Bronchial epithelial cell (primary cell): Measurements from ENCODE around the gene NDUFS6. TPM values are rescaled to one million over a fixed set of nuclear protein-coding genes. Genes with fewer than 3 reads are reported as not detected.

Experiments
- DNase-seq: peaks from one replicate; pipeline ENCODE4 v3.0.0-alpha.2; 2010; ENCODE audit warnings: low read depth
- FAIRE-seq: peaks from 2 replicates; lab custom pipeline; 2011; peaks lifted over from hg19 to GRCh38; lab: Jason Lieb, UNC
- H3K27me3 ChIP-seq: 2 replicates; pipeline ENCODE4 v1.5.1; 2011; ENCODE audit warnings: low read length; ENCODE audit not compliant: control insufficient read depth, insufficient read depth
- H3K36me3 ChIP-seq: 2 replicates; pipeline ENCODE4 v1.5.1; 2011; ENCODE audit warnings: low read length; ENCODE audit not compliant: control insufficient read depth, insufficient read depth
- H3K4me3 ChIP-seq: 2 replicates; pipeline ENCODE4 v1.5.1; 2011; ENCODE audit warnings: mild to moderate bottlenecking, low read depth, low read length, control low read depth
- total RNA-seq: library from RNA; depleted of rRNA; stranded (reverse); fragments of >200 nt; gene quantifications from 2 replicates; pipeline ENCODE4 v1.2.1, GENCODE V29; 2014
- TF ChIP-seq, protein P1 (sequence below): IDR thresholded peaks from 2 replicates; pipeline ENCODE4 v1.5.1; 2011; ENCODE audit warnings: mild to moderate bottlenecking, moderate library complexity, low read length, control low read depth, inconsistent platforms; ENCODE audit not compliant: insufficient read depth, severe bottlenecking

Gene NDUFS6
- total RNA-seq, 1 donor from 2014 or later = 21.1 TPM

DNA sequence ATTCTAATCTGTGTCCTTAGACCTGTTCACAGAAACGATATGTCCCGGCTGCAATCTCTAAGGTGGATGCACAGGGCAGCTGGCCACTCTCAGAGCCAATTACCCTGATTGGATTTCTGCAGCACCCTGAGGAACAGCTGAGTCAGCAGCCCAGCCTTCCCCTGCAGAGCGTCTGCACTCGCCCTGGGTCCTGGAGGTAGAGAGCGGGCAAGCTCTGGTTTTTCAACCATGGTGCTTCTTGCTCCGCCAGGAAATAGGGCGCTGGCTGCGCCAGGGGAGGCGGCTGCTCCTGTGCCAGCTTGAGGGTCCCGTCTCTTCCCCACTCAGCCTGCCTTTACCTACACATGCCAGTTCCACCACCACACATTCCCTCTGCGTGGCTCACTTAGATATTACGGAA is 19.2 kb downstream of the NDUFS6 start:
- TF ChIP-seq, protein P1, sequence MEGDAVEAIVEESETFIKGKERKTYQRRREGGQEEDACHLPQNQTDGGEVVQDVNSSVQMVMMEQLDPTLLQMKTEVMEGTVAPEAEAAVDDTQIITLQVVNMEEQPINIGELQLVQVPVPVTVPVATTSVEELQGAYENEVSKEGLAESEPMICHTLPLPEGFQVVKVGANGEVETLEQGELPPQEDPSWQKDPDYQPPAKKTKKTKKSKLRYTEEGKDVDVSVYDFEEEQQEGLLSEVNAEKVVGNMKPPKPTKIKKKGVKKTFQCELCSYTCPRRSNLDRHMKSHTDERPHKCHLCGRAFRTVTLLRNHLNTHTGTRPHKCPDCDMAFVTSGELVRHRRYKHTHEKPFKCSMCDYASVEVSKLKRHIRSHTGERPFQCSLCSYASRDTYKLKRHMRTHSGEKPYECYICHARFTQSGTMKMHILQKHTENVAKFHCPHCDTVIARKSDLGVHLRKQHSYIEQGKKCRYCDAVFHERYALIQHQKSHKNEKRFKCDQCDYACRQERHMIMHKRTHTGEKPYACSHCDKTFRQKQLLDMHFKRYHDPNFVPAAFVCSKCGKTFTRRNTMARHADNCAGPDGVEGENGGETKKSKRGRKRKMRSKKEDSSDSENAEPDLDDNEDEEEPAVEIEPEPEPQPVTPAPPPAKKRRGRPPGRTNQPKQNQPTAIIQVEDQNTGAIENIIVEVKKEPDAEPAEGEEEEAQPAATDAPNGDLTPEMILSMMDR = no peak
- Histone ChIP-seq H3K27me3 (no peaks in the 10 kb centered on the region), H3K36me3 (peaks cover 21% of the 10 kb centered on the region), H3K4me3 (no peak overlapping the region)
- FAIRE-seq (no peak), DNase-seq (no peak)

DNA sequence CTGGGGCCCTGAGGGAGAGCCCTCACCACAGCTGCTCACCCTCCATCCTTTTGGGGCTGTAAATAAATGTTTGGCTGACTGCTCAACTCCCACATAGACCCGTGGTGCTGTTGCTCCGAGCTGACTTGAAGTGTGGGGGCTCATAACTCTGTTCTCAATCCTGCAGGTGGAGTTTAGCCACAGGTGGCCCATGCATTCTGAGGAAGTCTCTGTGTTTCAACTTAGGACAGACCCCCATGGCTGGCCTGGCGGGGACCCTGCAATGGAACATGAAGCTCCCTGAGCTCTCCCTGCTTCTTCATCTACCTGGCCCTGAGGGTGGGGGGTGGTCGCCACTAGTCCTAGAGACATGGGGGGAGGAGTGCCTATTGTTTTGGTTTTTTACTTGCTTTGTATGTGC is 19.7 kb downstream of the NDUFS6 start:
- no peaks in the 10 kb centered on the region for H3K27me3 ChIP-seq
- no peak for DNase-seq
- peaks cover 17% of the 10 kb centered on the region for H3K36me3 ChIP-seq
- no peak overlapping the region for H3K4me3 ChIP-seq
- no peak for FAIRE-seq
- TF ChIP-seq, protein P1 = no peak

DNA sequence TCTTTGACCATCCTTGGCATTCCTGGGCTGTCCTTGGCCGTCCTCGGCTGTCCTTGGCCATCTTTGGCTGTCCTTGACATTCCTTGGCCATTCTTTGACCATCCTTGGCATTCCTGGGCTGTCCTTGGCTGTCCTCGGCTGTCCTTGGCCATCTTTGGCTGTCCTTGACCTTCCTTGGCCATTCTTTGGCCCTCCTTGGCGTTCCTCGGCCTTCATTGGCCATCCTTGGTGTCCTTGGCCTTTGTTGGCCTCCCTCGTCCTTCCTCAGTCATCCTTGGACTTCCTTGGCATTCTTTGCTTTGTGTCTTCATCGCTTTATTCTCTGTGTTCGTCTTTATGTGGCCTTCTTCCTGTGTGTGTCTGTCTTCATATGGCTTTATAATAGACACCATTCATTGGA is 20.7 kb downstream of the NDUFS6 start:
- H3K27me3 ChIP-seq = no peaks in the 10 kb centered on the region
- DNase-seq (no peak), FAIRE-seq (peak; percentile 60)
- H3K36me3 ChIP-seq = peaks cover 12% of the 10 kb centered on the region
- TF ChIP-seq, protein P1 = no peak
- no peak overlapping the region for H3K4me3 ChIP-seq

DNA sequence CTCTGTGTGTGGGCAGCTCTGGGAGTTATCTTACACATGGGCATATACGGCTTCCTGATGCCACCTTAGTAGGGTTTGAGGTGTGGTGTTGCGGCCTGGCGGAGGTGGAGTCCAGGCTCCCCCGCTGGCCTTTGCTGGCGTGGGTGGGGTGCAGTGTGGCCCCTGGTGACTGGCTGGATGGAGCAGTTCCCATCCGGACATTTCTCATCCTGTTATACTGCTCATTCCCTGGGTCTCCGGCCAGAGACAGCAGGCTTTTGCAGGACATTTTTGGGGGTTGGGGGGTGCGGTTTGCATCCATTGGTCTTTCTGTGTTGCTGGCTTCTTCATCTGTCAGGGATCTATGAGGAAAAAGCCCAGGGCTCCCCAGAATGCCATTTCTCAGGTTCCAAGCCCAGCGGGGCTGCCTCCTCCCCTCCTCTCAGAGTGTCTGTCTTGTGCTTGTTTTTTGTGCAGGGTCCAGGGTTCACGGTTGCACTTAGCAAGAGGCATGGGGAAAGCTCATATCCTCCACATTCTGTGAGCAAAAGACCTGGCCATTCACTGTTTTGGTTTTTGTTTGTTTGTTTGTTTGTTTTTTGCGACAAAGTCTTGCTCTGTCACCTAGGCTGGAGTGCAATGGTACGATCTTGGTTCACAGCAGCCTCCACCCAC is 22.3 kb downstream of the NDUFS6 start:
- FAIRE-seq (no peak), DNase-seq (no peak)
- Histone ChIP-seq H3K36me3 (peaks cover 9% of the 10 kb centered on the region), H3K4me3 (no peak overlapping the region), H3K27me3 (no peaks in the 10 kb centered on the region)
- TF ChIP-seq, protein P1 = no peak

DNA sequence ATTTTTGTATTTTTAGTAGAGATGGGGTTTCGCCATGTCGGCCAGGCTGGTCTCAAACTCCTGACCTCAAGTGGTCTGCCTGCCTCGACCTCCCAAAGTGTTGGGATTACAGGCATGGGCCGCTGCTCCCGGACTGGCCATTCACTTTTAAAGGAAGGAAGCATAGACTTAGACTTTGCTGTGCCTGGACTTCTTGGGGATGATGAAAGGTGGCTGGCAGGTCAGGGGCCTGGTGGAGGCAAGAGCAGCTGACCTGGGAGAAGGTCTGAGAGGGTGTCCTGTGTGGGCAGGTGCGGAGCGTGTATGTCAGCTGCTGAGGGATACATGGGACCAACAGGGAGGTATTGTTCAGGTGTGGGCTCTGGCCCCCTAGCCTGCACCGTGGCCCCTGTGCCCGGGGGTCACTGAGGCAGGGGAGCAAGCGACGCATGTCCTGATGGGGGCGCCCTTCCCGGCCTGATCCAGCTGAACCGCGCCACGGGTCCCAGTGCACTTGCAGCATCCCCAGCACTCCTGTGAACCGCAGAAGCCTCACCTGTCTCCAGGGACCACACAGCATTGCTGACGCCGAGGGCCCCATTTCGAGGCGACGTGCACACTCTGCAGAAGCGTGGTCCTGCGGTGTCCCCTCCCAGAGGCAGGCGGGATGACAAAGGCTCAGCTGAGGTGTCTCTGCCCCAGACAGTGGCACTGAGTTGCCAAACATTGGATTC is 23.1 kb downstream of the NDUFS6 start:
- Histone ChIP-seq H3K27me3 (no peaks in the 10 kb centered on the region), H3K36me3 (peaks cover 9% of the 10 kb centered on the region), H3K4me3 (no peak overlapping the region)
- FAIRE-seq (no peak), DNase-seq (no peak)
- TF ChIP-seq, protein P1 = no peak
